HepG2 (cell line): Measurements from ENCODE around the gene BCL2. TPM values are rescaled to one million over a fixed set of nuclear protein-coding genes. Genes with fewer than 3 reads are reported as not detected.

Source experiments
- ATAC-seq: fragments of 200-7000 bp; cut with Tn5 transposase; 3 replicates; pipeline ENCODE4 v1.9.1; 2020; ENCODE audit warnings: mild to moderate bottlenecking, moderate library complexity
- BruUV-seq: library from RNA; stranded (reverse); fragments of 400-500 nt; replicated peaks from 2 replicates; lab custom pipeline; 2021; lab: Mats Ljungman, UMichigan
- CTCF ChIA-PET: fragments of 300-600 bp; formaldehyde crosslinking; extraction: SDS; loops from one replicate; lab custom pipeline; 2021; ENCODE audit warnings: low total read pairs, inconsistent platforms, low intra/inter-chr PET ratio; lab: Yijun Ruan, JAX
- POLR2A ChIA-PET: fragments of 350-600 bp; sonication (Branson Sonifier 250); formaldehyde crosslinking; loops from one replicate; lab custom pipeline; 2020; ENCODE audit warnings: antibody characterized with exemption, inconsistent platforms; lab: Yijun Ruan, JAX
- DNase-seq: peaks from one replicate; pipeline ENCODE4 v3.0.0-alpha.2; 2015; ENCODE audit warnings: low spot score
- FAIRE-seq: peaks from 3 replicates; lab custom pipeline; 2011; peaks lifted over from hg19 to GRCh38; lab: Jason Lieb, UNC
- H2AFZ ChIP-seq: one replicate; pipeline ENCODE4 v1.6.1; 2011; ENCODE audit warnings: low read length, inconsistent platforms
- H3K27ac ChIP-seq: fragments of 300-600 bp; 3 replicates; pipeline ENCODE4 v1.8.0; 2011; ENCODE audit warnings: mixed run types, mild to moderate bottlenecking, mixed read lengths, low read length, inconsistent platforms; ENCODE audit not compliant: insufficient read depth; ENCODE audit errors: extremely low read length
- H3K27me3 ChIP-seq, 2 experiments: fragments of 200-600 bp in 1 of 2; 2 replicates in 1 of 2; 3 replicates in 1 of 2; pipeline versions ENCODE4 v1.6.0 to v1.8.0; 2011; ENCODE audit warnings: low read length in 2 of 2, mild to moderate bottlenecking in 2 of 2, moderate library complexity in 2 of 2, inconsistent platforms in 1 of 2; ENCODE audit not compliant: insufficient read depth in 2 of 2, control insufficient read depth in 1 of 2
- H3K36me3 ChIP-seq, 2 experiments: fragments of 200-600 bp in 1 of 2; replicated peaks in 1 of 2; 2 replicates in 1 of 2; 3 replicates in 1 of 2; pipeline versions ENCODE4 v1.5.1 to v1.8.0; 2011; ENCODE audit warnings: low read length in 2 of 2, inconsistent platforms in 1 of 2; ENCODE audit not compliant: insufficient read depth in 2 of 2, control insufficient read depth in 1 of 2
- H3K4me1 ChIP-seq: 2 replicates; pipeline ENCODE4 v1.5.1; 2012; ENCODE audit warnings: low read length, inconsistent platforms; ENCODE audit not compliant: insufficient read depth
- H3K4me2 ChIP-seq: 2 replicates; pipeline ENCODE4 v1.6.0; 2011; ENCODE audit warnings: low read depth, low read length, inconsistent platforms
- H3K4me3 ChIP-seq, 3 experiments: fragments of 200-600 bp in 1 of 3; sonication (generic), shearing (Covaris generic) in 1 of 3; replicated peaks in 1 of 3; 2 replicates each; pipeline ENCODE4 v1.5.1; 2011 to 2016; ENCODE audit warnings: low read length in 3 of 3, inconsistent platforms in 2 of 3, low read depth in 2 of 3, mild to moderate bottlenecking in 2 of 3, control low read depth in 1 of 3, mixed read lengths in 1 of 3; ENCODE audit not compliant: insufficient read depth in 1 of 3
- H3K79me2 ChIP-seq: one replicate; pipeline ENCODE4 v1.6.1; 2011; ENCODE audit warnings: low read length, inconsistent platforms; ENCODE audit not compliant: insufficient read depth
- H3K9ac ChIP-seq: 2 replicates; pipeline ENCODE4 v1.6.0; 2011; ENCODE audit warnings: mild to moderate bottlenecking, low read depth, low read length, inconsistent platforms; ENCODE audit not compliant: insufficient read depth
- H3K9me3 ChIP-seq: 2 replicates; pipeline ENCODE4 v1.5.1; 2012; ENCODE audit warnings: mild to moderate bottlenecking, low read length
- H4K20me1 ChIP-seq: 2 replicates; pipeline ENCODE4 v1.6.0; 2011; ENCODE audit warnings: inconsistent platforms, mild to moderate bottlenecking, low read length, moderate library complexity; ENCODE audit not compliant: insufficient read depth
- EEA1 ChIP-seq: sonication (generic); formaldehyde crosslinking; IDR thresholded peaks from 2 replicates; pipeline ENCODE4 v1.5.1; 2020; ENCODE audit warnings: mild to moderate bottlenecking, missing genetic modification reagents, borderline replicate concordance
- JARID2 ChIP-seq: sonication (generic); formaldehyde crosslinking; IDR thresholded peaks from 2 replicates; pipeline ENCODE4 v1.8.1; 2023; ENCODE audit warnings: missing genetic modification reagents, inconsistent platforms; ENCODE audit not compliant: insufficient replicate concordance
- JUN ChIP-seq: sonication (generic); formaldehyde crosslinking; IDR thresholded peaks from 2 replicates; pipeline ENCODE4 v1.4.0; 2020; ENCODE audit warnings: mild to moderate bottlenecking, missing genetic modification reagents
- NCOR1 ChIP-seq: fragments of 200-600 bp; sonication (generic); IDR thresholded peaks from 2 replicates; pipeline ENCODE4 v1.7.0; 2017; ENCODE audit warnings: antibody characterized with exemption, low read length, borderline replicate concordance
- NR2F6 ChIP-seq, 2 experiments: IDR thresholded peaks; 2 replicates each; pipeline ENCODE4 v1.6.1; 2016; ENCODE audit warnings: antibody characterized with exemption in 1 of 2, mild to moderate bottlenecking in 1 of 2
- STAT6 ChIP-seq: sonication (generic); formaldehyde crosslinking; IDR thresholded peaks from 2 replicates; pipeline ENCODE4 v1.4.0; 2020; ENCODE audit warnings: missing genetic modification reagents, mild to moderate bottlenecking, borderline replicate concordance
- TARDBP ChIP-seq: sonication (generic); formaldehyde crosslinking; IDR thresholded peaks from 2 replicates; pipeline ENCODE4 v1.8.0; 2022; ENCODE audit warnings: mild to moderate bottlenecking, missing genetic modification reagents
- ZFP41 ChIP-seq: sonication (generic); formaldehyde crosslinking; IDR thresholded peaks from 2 replicates; pipeline ENCODE4 v1.4.0; 2020; ENCODE audit warnings: mild to moderate bottlenecking, missing genetic modification reagents, borderline replicate concordance
- ZNF225 ChIP-seq: sonication (generic); formaldehyde crosslinking; IDR thresholded peaks from 2 replicates; pipeline ENCODE4 v1.4.0; 2020; ENCODE audit warnings: mild to moderate bottlenecking, missing genetic modification reagents
- ZNF232 ChIP-seq: sonication (generic); formaldehyde crosslinking; IDR thresholded peaks from 2 replicates; pipeline ENCODE4 v1.4.0; 2020; ENCODE audit warnings: missing genetic modification reagents, borderline replicate concordance
- ZNF761 ChIP-seq: sonication (generic); formaldehyde crosslinking; conservative IDR thresholded peaks from 2 replicates; pipeline ENCODE4 v1.4.0; 2020; ENCODE audit warnings: mild to moderate bottlenecking, missing genetic modification reagents
- ZNF891 ChIP-seq: sonication (generic); formaldehyde crosslinking; IDR thresholded peaks from 2 replicates; pipeline ENCODE4 v1.5.0; 2020; ENCODE audit warnings: mild to moderate bottlenecking, missing genetic modification reagents
- WGBS: methylation state at CpG from one replicate; pipeline ENCODE4 v1.1.6; 2017; ENCODE audit warnings: low lambda C conversion rate; 5-methylcytosine and 5-hydroxymethylcytosine counted together
- in situ Hi-C: cut with HindIII; loops from 2 replicates; pipeline ENCODE4 v1.10.0; 2017; ENCODE audit warnings: low pct_unique_long_range_greater_than_20kb; ENCODE audit not compliant: extremely low pct_ligation_motif_present
- intact Hi-C: fragments of 100-400 bp; cut with micrococcal nuclease; formaldehyde crosslinking; loops from one replicate; pipeline ENCODE4 v1.10.0; 2022; ENCODE audit not compliant: unreplicated experiment
- polyA plus RNA-seq, 8 experiments: library from polyadenylated mRNA; depleted of rRNA in 3 of 8; stranded (reverse) in 7 of 8; unstranded in 1 of 8; fragments of >200 nt; fragmentation: Illumina TruSeq in 4 of 8; extraction: Trizol in 4 of 8; gene quantifications; 2 replicates each; pipeline versions ENCODE4 v1.2.1 to v1.2.3, GENCODE V29; 2011 to 2016; ENCODE audit warnings: low read depth in 4 of 8, missing spikeins in 1 of 8, mixed read lengths in 1 of 8; ENCODE audit not compliant: insufficient read depth in 1 of 8
- total RNA-seq, 5 experiments: library from RNA; depleted of rRNA; stranded (reverse); fragments of >200 nt; fragmentation: Illumina TruSeq; extraction: Trizol; gene quantifications; 2 replicates each; pipeline ENCODE4 v1.2.3, GENCODE V29; 2016; ENCODE audit warnings: low read depth in 1 of 5
- TF ChIP-seq, protein P1 (sequence below): sonication (generic); formaldehyde crosslinking; IDR thresholded peaks from 2 replicates; pipeline ENCODE4 v1.4.0; 2020; ENCODE audit warnings: missing genetic modification reagents

Gene BCL2
- total and polyA plus RNA-seq, 2 of the 13 experiments (the other 11 are each of a cell fraction or from before 2014, with no cell fraction given), result 0.07 to 0.53 TPM

DNA sequence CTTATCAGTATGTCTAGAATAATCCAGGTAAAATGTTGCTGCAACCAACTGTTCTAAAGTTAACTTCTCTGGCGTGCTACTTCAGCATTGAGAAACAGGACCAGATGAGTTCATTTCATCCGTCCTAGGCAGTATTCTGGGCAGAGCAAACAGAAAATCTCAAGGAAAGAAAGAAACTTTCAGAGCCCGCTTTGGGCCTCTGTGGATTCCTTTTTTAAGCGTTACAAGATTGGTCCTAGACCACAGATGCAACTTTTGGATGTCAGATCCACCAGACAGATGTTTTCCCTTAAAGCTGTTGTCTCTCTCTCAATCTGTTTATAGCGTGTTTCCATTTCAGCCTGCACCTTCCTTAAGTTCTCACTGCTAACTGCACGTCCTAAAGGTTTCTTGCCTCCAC lies 75.0 kb downstream of the BCL2 start (continued):
- TF ChIP-seq ZNF225, result no peak
- TF ChIP-seq JUN (CRISPR knock-in tag), result no peak
- TF ChIP-seq NCOR1, result no peak
- TF ChIP-seq EEA1, result no peak

DNA sequence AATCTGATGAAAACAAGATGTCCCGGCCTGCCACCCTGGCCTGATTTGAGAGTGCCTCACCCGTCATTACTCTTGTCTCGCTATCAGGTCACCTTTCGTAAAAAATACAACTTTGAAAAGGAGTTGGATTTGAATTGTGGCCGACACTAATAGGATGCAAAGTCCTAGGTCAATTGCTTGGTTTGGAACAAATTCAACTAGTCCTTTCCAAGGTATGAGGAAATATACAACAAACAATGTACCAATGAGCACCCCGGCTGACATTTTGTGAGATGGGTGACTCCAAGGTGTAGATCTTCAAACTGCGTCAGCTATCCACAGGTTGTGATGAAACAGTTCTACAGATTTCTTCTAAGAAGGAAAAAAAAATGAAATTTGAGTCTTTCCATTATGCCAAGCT lies 77.8 kb downstream of the BCL2 start:
- ChIA-PET POLR2A (no interaction called here), CTCF (no interaction called here)
- H3K79me2 ChIP-seq, result no peaks in the 10 kb centered on the region
- DNase-seq, result no peak
- H3K36me3 ChIP-seq, result no peaks in the 10 kb centered on the region
- no peak for TF ChIP-seq ZNF232
- TF ChIP-seq, protein P1, sequence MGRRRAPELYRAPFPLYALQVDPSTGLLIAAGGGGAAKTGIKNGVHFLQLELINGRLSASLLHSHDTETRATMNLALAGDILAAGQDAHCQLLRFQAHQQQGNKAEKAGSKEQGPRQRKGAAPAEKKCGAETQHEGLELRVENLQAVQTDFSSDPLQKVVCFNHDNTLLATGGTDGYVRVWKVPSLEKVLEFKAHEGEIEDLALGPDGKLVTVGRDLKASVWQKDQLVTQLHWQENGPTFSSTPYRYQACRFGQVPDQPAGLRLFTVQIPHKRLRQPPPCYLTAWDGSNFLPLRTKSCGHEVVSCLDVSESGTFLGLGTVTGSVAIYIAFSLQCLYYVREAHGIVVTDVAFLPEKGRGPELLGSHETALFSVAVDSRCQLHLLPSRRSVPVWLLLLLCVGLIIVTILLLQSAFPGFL (CRISPR knock-in tag), result no peak
- TF ChIP-seq ZNF761 (CRISPR knock-in tag), result no peak
- TF ChIP-seq ZNF225, result no peak
- no peak for TF ChIP-seq JARID2 (CRISPR knock-in tag)
- no peak for TF ChIP-seq TARDBP (CRISPR knock-in tag)
- no peak for TF ChIP-seq STAT6
- TF ChIP-seq NR2F6 (IDR thresholded peaks at IDR 0.05), result no peak
- TF ChIP-seq NR2F6 (CRISPR knock-in tag; IDR thresholded peaks at IDR 0.05), result no peak
- no peak for TF ChIP-seq ZFP41
- TF ChIP-seq ZNF891 (CRISPR knock-in tag), result no peak
- no peak overlapping the region for H3K9ac ChIP-seq
- ATAC-seq, result no peak
- no peak overlapping the region for H3K4me3 ChIP-seq
- no peak overlapping the region for H3K27ac ChIP-seq
- intact Hi-C loops, result no loop called here
- no peak for FAIRE-seq
- WGBS, result 7% methylated on average over 7 of the region's 7 CpGs
- H3K9me3 ChIP-seq, result no peaks in the 10 kb centered on the region
- H2AFZ ChIP-seq, result no peak overlapping the region
- no TSS peak for BruUV-seq
- H3K27me3 ChIP-seq, result peaks cover 0 to 7% of the 10 kb centered on the region in 2 experiments; a peak in 1 of 5 replicates
- no peak overlapping the region for H3K4me2 ChIP-seq
- in situ Hi-C loops, result no loop called here
- peaks cover 17% of the 10 kb centered on the region for H3K4me1 ChIP-seq
- no peaks in the 10 kb centered on the region for H4K20me1 ChIP-seq
